AG09319 (cell line): ENCODE results near the gene SLC5A11.
A peak's percentile ranks its signal among the peaks of the same experiment; 100 is the strongest.
"Not testable (repeated sequence)": the region's sequence is repeated elsewhere in the genome, so short reads cannot be mapped to it uniquely, and the experiment has no call there.

Experiments used
- DNase-seq: peaks from one replicate; pipeline ENCODE4 v3.0.0-alpha.2; 2010; ENCODE audit warnings: low read depth; ENCODE audit errors: extremely low read depth
- CTCF ChIP-seq: IDR thresholded peaks from 2 replicates; pipeline ENCODE4 v1.5.1; 2011; ENCODE audit warnings: low read depth, mild to moderate bottlenecking, inconsistent platforms, low read length, moderate library complexity

SLC5A11 gene

DNA sequence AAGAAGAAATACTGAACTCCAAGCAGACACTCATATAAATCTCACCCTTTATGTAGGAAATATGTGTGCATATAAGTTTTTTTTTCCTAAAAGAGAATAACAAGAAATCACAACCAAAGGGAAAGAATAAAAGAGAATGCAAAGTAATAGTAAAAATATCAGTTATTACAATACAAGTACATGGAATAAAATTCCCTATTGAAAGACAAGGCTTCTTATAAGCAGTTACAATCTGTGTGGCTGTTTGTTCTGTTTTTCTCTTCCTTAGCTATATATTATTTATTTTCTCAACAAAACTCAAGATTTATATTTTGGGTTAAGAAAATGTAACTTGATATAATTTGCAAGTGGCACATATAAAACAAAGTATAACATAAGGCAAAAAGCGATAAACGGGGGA is 41.7 kb downstream of the SLC5A11 start:
- no peak for TF ChIP-seq CTCF
- no peak for DNase-seq

- no peak for DNase-seq
- no peak for TF ChIP-seq CTCF
Observed at GRCh38 chr16:24890746-24891145, 45.0 kb downstream of the SLC5A11 start.

DNA sequence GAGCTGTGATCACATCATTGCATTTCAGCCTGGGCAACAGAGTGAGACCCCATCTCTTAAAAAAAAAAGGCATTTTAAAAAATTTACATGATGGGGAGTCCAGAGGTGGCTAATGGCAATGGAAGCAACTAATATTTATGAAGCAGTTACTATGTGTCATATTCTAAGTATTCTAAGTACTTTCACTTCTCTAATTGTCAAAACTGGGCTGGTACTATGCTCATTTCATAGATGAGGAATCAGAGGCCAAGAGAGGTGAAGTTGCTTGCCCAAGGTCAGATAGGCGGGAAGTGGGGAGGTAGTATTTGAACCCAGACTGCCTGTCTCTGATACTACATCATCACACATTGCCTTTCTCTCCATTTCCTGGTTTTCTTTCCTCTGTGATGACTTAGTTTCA is 50.7 kb downstream of the SLC5A11 start:
- TF ChIP-seq CTCF = no peak
- DNase-seq = no peak

DNA sequence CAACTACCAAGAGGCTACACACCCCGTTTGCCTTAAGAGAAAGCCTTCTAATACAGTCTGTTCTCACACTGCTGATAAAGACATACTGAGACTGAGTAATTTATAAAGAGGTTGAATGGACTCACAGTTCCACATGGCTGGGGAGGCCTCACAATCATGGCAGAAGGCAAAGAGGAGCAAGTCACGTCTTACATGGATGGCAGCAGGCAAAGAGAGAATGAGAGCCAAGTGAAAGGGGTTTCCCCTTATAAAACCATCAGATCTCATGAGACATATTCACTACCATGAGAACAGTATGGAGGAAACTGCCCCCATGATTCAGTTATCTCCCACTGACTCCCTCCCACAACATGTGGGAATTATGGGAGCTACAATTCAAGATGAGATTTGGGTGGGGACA is 51.8 kb downstream of the SLC5A11 start:
- DNase-seq = not testable (repeated sequence)

DNA sequence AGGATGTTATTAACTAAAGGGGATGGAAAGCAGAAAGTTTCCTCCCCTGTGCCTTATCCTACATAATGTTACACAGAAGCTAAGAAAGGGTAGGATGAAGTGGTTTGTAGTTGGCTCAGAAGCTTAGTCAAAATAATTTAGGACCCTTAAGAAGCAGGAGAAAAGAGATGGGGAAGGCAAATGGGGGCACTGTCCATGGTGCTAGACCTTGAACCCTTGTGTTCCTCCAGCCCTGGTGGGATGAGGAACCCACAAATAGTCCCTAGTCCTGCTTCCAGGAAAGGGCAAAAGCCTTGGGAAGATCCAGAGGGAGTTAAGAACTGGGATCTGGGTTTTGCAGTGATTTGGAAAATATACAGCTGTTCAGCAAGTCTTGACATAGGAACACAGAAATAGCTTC is 54.5 kb downstream of the SLC5A11 start:
- DNase-seq = no peak
- TF ChIP-seq CTCF = no peak

GRCh38 chr16:24906199-24906808 is 60.5 kb downstream of the SLC5A11 start:
- DNase-seq = no peak
- TF ChIP-seq CTCF = peak; percentile 40

DNA sequence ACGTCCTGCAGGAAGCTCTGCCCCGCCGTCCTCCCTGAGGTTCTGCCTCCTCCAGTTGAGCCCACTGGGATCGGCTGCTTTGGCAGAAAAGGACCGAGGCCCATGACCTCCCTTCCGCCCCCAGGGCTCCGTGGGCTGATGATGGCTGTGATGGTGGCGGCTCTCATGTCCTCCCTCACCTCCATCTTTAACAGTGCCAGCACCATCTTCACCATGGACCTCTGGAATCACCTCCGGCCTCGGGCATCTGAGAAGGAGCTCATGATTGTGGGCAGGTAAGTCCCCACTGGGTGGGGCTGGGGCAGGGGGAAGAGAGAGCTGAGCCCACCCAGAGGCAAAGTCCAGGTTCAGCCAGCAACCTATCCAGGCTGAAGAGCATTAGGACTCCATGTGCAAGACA is 61.1 kb downstream of the SLC5A11 start:
- no peak for TF ChIP-seq CTCF

DNA sequence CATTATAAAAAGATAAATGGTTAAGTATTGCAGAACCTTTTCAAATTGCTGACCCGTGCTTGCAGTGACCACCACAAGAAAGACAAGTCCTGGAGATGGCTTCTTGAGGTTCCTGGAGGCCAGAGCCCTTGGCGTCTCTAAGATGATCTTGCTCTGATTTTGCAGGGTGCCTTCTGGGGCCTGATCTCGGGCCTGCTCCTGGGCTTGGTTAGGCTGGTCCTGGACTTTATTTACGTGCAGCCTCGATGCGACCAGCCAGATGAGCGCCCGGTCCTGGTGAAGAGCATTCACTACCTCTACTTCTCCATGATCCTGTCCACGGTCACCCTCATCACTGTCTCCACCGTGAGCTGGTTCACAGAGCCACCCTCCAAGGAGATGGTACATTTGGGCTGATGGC is 63.0 kb downstream of the SLC5A11 start:
- TF ChIP-seq CTCF = no peak
- no peak for DNase-seq

More for the DNA sequence above, 61.1 kb downstream of the SLC5A11 start:
- no peak for DNase-seq
